Neural progenitor cell (in vitro differentiated cells): ENCODE results near the gene ZNF638. TPM values are rescaled to one million over a fixed set of nuclear protein-coding genes. Genes with fewer than 3 reads are reported as not detected.

Experiments
- DNase-seq: peaks from one replicate; pipeline ENCODE4 v3.0.0-alpha.2; 2016; ENCODE audit warnings: low spot score
- H2AFZ ChIP-seq: fragments of 200-600 bp; sonication (generic); replicated peaks from 2 replicates; pipeline ENCODE4 v1.6.1; 2016; ENCODE audit warnings: antibody characterized with exemption
- H3F3A ChIP-seq: fragments of 200-600 bp; sonication (generic); 2 replicates; pipeline ENCODE4 v1.6.1; 2016; ENCODE audit warnings: antibody characterized with exemption, low read depth
- H3K27ac ChIP-seq: fragments of 200-600 bp; sonication (generic); 2 replicates; pipeline ENCODE4 v1.5.1; 2016; ENCODE audit warnings: mild to moderate bottlenecking
- H3K27me3 ChIP-seq: fragments of 200-600 bp; sonication (generic); 2 replicates; pipeline ENCODE4 v1.6.1; 2016; ENCODE audit warnings: mild to moderate bottlenecking, moderate library complexity
- H3K36me3 ChIP-seq: fragments of 200-600 bp; sonication (generic); 2 replicates; pipeline ENCODE4 v1.5.1; 2016
- H3K4me1 ChIP-seq: fragments of 200-600 bp; sonication (generic); 2 replicates; pipeline ENCODE4 v1.6.1; 2016; ENCODE audit warnings: mixed run types
- H3K4me2 ChIP-seq: fragments of 200-600 bp; sonication (generic); 2 replicates; pipeline ENCODE4 v1.6.1; 2016
- H3K4me3 ChIP-seq: fragments of 200-600 bp; sonication (generic); 2 replicates; pipeline ENCODE4 v1.5.1; 2016
- H3K79me2 ChIP-seq: fragments of 200-600 bp; sonication (generic); 2 replicates; pipeline ENCODE4 v1.6.1; 2016; ENCODE audit warnings: low read depth
- H3K9ac ChIP-seq: fragments of 200-600 bp; sonication (generic); 2 replicates; pipeline ENCODE4 v1.6.1; 2016
- H3K9me3 ChIP-seq: fragments of 200-600 bp; sonication (generic); 2 replicates; pipeline ENCODE4 v1.5.1; 2016; ENCODE audit warnings: low read depth
- H4K20me1 ChIP-seq: fragments of 200-600 bp; sonication (generic); 2 replicates; pipeline ENCODE4 v1.6.1; 2016; ENCODE audit warnings: low read depth
- H3K27ac Mint-ChIP-seq: 3 replicates; pipeline ENCODE4 v1.8.0; 2021; ENCODE audit warnings: mixed read lengths
- H3K27me3 Mint-ChIP-seq: 2 replicates; pipeline ENCODE4 v1.8.0; 2022; ENCODE audit warnings: low read depth, mild to moderate bottlenecking, inconsistent platforms, moderate library complexity, mixed read lengths; ENCODE audit not compliant: insufficient read depth
- H3K36me3 Mint-ChIP-seq: 3 replicates; pipeline ENCODE4 v1.8.0; 2021; ENCODE audit warnings: mixed read lengths
- H3K4me1 Mint-ChIP-seq: 3 replicates; pipeline ENCODE4 v1.8.0; 2021; ENCODE audit warnings: mixed read lengths
- H3K4me3 Mint-ChIP-seq: 3 replicates; pipeline ENCODE4 v1.8.0; 2021; ENCODE audit warnings: mild to moderate bottlenecking, moderate library complexity, mixed read lengths
- H3K9me3 Mint-ChIP-seq: 3 replicates; pipeline ENCODE4 v1.8.0; 2020; ENCODE audit warnings: mixed read lengths
- EZH2 ChIP-seq: fragments of 200-600 bp; sonication (generic); IDR thresholded peaks from 2 replicates; pipeline ENCODE4 v1.6.1; 2017; ENCODE audit warnings: antibody characterized with exemption, mild to moderate bottlenecking, moderate library complexity
- EZH2phosphoT487 ChIP-seq: fragments of 200-600 bp; sonication (generic); IDR thresholded peaks from 2 replicates; pipeline ENCODE4 v1.6.1; 2017; ENCODE audit warnings: antibody characterized with exemption
- total RNA-seq: library from RNA; depleted of rRNA; stranded (reverse); fragments of >200 nt; gene quantifications from 2 replicates; pipeline ENCODE4 v1.2.3, GENCODE V29; 2015; ENCODE audit warnings: low replicate concordance
- TF ChIP-seq, protein P1 (sequence below): fragments of 200-600 bp; sonication (generic); IDR thresholded peaks from 2 replicates; pipeline ENCODE4 v1.5.1; 2017; ENCODE audit warnings: antibody characterized with exemption, mild to moderate bottlenecking

The ZNF638 gene
- total RNA-seq, 1 donor from 2014 or later, result 362 TPM

DNA sequence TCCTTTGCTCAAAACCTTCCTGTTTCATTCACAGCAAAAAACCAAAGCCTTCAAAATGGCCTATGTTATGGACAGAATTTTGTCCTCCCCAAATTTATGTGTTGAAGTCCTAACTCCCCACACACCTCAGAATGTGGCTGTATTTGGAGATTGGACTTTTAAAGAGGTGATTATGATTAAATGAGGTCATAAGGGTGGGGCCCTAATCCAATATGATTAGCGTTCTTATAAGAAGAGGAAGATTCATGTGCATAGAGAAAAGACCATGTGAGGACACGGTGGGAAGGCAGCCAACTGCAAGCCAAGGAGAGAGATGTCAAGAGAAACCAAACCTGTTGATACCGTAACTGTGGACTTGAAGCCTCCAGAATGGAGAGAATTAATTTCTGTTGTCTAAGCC lies 4.6 kb upstream of the ZNF638 start:
- Histone ChIP-seq H3K9ac (no peak overlapping the region), H3F3A (peaks cover 5% of the 10 kb centered on the region), H3K9me3 (no peaks in the 10 kb centered on the region), H3K36me3 (no peaks in the 10 kb centered on the region), H3K27ac (no peak overlapping the region), H3K27me3 (no peaks in the 10 kb centered on the region), H3K4me3 (no peak overlapping the region), H3K4me1 (no peaks in the 10 kb centered on the region), H3K4me2 (no peak overlapping the region), H3K79me2 (peaks cover 4% of the 10 kb centered on the region), H2AFZ (no peak overlapping the region), H4K20me1 (no peaks in the 10 kb centered on the region)
- H3K4me1 Mint-ChIP-seq, result no peaks in the 10 kb centered on the region
- no peak for DNase-seq
- no peak overlapping the region for H3K4me3 Mint-ChIP-seq
- peaks cover 7% of the 10 kb centered on the region for H3K9me3 Mint-ChIP-seq
- TF ChIP-seq, protein P1, sequence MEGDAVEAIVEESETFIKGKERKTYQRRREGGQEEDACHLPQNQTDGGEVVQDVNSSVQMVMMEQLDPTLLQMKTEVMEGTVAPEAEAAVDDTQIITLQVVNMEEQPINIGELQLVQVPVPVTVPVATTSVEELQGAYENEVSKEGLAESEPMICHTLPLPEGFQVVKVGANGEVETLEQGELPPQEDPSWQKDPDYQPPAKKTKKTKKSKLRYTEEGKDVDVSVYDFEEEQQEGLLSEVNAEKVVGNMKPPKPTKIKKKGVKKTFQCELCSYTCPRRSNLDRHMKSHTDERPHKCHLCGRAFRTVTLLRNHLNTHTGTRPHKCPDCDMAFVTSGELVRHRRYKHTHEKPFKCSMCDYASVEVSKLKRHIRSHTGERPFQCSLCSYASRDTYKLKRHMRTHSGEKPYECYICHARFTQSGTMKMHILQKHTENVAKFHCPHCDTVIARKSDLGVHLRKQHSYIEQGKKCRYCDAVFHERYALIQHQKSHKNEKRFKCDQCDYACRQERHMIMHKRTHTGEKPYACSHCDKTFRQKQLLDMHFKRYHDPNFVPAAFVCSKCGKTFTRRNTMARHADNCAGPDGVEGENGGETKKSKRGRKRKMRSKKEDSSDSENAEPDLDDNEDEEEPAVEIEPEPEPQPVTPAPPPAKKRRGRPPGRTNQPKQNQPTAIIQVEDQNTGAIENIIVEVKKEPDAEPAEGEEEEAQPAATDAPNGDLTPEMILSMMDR, result no peak
- TF ChIP-seq EZH2, result no peak
- TF ChIP-seq EZH2phosphoT487, result no peak
- no peak overlapping the region for H3K27ac Mint-ChIP-seq
- H3K27me3 Mint-ChIP-seq, result peaks cover 3% of the 10 kb centered on the region
- H3K36me3 Mint-ChIP-seq, result peaks cover 5% of the 10 kb centered on the region

DNA sequence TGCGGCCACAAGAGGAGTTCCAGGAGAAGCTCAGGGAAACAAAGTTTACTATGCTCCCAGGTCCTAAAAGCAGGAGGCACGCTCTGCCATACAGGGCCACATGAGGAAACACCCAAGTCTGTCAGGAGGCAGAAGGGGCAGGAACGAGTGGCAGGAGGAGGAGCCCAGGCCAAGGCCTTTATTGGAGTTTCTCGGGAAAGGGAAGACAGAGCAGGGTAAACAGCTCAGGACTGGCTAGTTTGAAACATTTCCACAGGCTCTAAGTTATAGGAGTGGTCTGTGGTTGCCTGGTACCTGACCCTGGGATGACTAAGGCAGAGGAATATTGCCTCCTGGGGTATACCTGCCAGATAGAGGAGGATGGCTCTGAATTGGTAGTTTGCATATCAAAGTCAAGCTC lies 3.7 kb upstream of the ZNF638 start:
- Histone ChIP-seq H3F3A (peaks cover 5% of the 10 kb centered on the region), H3K9me3 (no peaks in the 10 kb centered on the region), H3K36me3 (no peaks in the 10 kb centered on the region), H2AFZ (no peak overlapping the region), H3K79me2 (peaks cover 14% of the 10 kb centered on the region), H3K4me2 (no peak overlapping the region), H3K9ac (no peak overlapping the region), H3K4me1 (no peaks in the 10 kb centered on the region), H3K4me3 (no peak overlapping the region), H4K20me1 (peaks cover 4% of the 10 kb centered on the region), H3K27ac (no peak overlapping the region), H3K27me3 (no peaks in the 10 kb centered on the region)
- TF ChIP-seq EZH2phosphoT487, result no peak
- TF ChIP-seq, protein P1, result no peak
- TF ChIP-seq EZH2, result no peak
- no peak for DNase-seq
- Mint-ChIP-seq H3K4me3 (no peak overlapping the region), H3K36me3 (no peaks in the 10 kb centered on the region), H3K27ac (no peak overlapping the region), H3K4me1 (peaks cover 5% of the 10 kb centered on the region), H3K9me3 (no peaks in the 10 kb centered on the region), H3K27me3 (peaks cover 7% of the 10 kb centered on the region)

DNA sequence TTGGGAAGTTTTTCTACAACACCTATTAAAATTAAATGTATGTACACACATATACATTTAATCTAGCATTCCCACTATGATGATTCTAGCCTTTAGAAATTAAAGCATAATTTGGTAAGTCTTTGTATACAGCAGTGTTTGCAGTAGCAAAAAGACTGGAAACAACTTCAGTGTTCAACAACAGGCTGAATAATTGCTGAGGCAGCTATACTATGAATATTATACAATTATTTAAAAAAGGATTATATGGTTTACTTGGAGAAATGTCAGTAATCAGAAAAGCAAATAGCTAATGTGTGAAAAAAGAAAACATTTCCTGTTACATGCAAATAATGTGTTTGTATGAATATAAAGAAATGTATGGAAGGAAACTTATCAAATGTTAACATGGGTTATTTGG lies 1.4 kb upstream of the ZNF638 start:
- Mint-ChIP-seq H3K4me3 (peak overlapping the region; percentile 100), H3K4me1 (peaks cover 19% of the 10 kb centered on the region)
- H3K79me2 ChIP-seq, result peaks cover 36% of the 10 kb centered on the region

More for the DNA sequence above, 1.4 kb upstream of the ZNF638 start:
- no peak for DNase-seq
- Histone ChIP-seq H3K27ac (no peak overlapping the region), H3K4me1 (peaks cover 10% of the 10 kb centered on the region), H2AFZ (no peak overlapping the region), H3K9me3 (no peaks in the 10 kb centered on the region), H4K20me1 (peaks cover 26% of the 10 kb centered on the region), H3K9ac (no peak overlapping the region), H3K27me3 (no peaks in the 10 kb centered on the region), H3F3A (peaks cover 15% of the 10 kb centered on the region), H3K4me3 (no peak overlapping the region), H3K4me2 (no peak overlapping the region), H3K36me3 (peaks cover 5% of the 10 kb centered on the region)
- no peak overlapping the region for H3K27ac Mint-ChIP-seq
- H3K36me3 Mint-ChIP-seq, result peaks cover 12% of the 10 kb centered on the region
- no peaks in the 10 kb centered on the region for H3K9me3 Mint-ChIP-seq
- TF ChIP-seq, protein P1, result no peak
- TF ChIP-seq EZH2phosphoT487 (no peak), EZH2 (no peak)
- peaks cover 7% of the 10 kb centered on the region for H3K27me3 Mint-ChIP-seq
